Right renal cortex interstitium (tissue), 3 donors: ENCODE results near the gene CLDN14. TPM values are rescaled to one million over a fixed set of nuclear protein-coding genes. Genes with fewer than 3 reads are reported as not detected.
"Not testable (repeated sequence)": the region's sequence is repeated elsewhere in the genome, so short reads cannot be mapped to it uniquely, and the experiment has no call there.

Experiments used
- DNase-seq, 3 donors: peaks; one replicate each; pipeline ENCODE4 v3.0.0-alpha.2; 2013; ENCODE audit warnings: low read depth in 3 of 3, low spot score in 2 of 3
- polyA plus RNA-seq, 3 donors: library from polyadenylated mRNA; unstranded; fragments of 120-200 nt; gene quantifications; one replicate each; pipeline ENCODE4 v1.2.1, GENCODE V29; 2013; ENCODE audit not compliant: insufficient read length in 3 of 3

CLDN14 gene
- polyA plus RNA-seq, 3 donors = 0.98 to 4.2 (median 2.5) TPM

- not testable (repeated sequence) for DNase-seq
Observed at GRCh38 chr21:36476541-36476940, 3.4 kb downstream of the CLDN14 start.

DNA sequence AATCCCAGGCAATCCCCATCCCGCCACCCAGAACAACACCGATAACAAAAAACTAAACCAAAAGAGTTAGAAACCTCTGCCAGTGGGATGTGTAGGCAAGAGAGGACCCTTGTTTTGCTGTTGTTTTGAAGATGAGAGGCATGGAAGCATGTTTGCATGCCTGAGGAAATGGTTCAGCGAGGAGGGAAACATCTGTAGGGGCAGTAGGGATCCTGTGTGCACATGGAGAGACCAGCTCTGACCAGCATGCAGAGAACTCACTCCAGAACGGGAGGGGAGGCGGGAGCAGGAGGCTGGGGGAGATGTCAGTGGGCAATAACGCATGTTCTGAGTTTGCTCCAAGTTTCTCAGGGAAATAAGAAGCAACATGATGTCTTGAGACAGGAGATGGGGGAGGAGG is 5.3 kb downstream of the CLDN14 start:
- DNase-seq = no peak

GRCh38 chr21:36473203-36473602 is 6.7 kb downstream of the CLDN14 start:
- no peak for DNase-seq

GRCh38 chr21:36472377-36472776 is 7.5 kb downstream of the CLDN14 start:
- no peak for DNase-seq

- DNase-seq = no peak
Observed at GRCh38 chr21:36471254-36471723, 8.6 kb downstream of the CLDN14 start.

DNA sequence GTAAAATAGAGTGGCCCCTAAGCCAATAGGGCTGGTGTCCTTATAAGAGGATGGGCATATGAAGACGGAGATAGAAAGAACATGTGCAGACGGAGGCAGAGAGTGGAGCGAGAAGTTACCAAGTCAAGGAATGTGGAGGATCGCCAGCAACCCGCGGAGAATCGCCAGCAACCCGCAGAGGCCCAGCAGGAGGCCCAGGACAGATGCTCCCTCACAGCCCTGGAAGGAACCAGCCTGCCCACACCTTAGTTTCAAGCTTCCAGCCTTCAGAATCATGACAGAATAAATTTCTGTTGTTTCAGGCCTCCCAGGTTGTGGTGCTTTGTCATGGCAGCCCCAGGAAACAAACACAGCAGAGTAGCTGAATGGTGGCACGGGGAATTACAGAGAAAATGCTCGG is 9.6 kb downstream of the CLDN14 start:
- no peak for DNase-seq

GRCh38 chr21:36466061-36466511 is 13.8 kb downstream of the CLDN14 start:
- DNase-seq = no peak

DNA sequence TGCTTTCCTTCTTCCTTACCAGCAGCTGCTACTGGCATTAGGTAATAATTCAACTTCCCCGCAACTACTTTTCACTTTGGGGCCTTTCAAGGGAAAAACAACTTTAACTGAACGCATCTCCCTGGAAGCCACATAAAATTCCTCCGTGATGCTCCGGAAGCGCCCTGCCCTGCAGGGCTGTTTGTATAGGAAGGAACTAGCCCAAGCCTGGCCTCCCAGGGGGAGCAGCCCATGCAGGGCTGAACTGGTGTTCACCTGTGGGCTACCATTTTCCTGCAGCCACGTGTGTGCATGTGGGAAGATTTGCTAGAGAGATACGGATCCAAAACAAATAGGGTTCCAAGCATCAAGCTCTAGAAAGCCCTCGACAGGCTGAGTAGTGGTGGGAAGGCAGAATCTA is 14.4 kb downstream of the CLDN14 start:
- no peak for DNase-seq

GRCh38 chr21:36464590-36464989 is 15.3 kb downstream of the CLDN14 start:
- no peak for DNase-seq

- no peak for DNase-seq
Observed at GRCh38 chr21:36463991-36464390, 15.9 kb downstream of the CLDN14 start.

DNA sequence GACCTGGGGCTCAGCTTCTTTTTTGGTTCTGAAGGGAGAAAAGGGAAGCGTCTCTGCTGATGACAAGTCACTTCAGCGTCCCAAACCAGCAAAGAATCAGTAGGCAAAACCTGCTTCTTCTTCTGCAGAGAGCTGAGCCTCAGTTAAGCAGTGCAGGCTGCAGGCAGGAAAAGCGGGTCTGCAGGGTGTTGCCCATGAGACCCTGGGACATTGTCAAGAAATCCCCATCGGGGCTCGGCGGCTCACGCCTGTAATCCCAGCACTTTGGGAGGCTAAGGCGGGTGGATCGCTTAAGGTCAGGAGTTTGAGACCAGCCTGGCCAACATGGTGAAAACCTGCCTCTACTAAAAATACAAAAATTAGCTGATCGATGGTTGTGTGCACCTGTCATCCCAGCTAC is 16.7 kb downstream of the CLDN14 start:
- DNase-seq = no peak

- no peak for DNase-seq
Observed at GRCh38 chr21:36461918-36462486, 17.9 kb downstream of the CLDN14 start.

- no peak for DNase-seq
Observed at GRCh38 chr21:36461277-36461917, 18.5 kb downstream of the CLDN14 start.

DNA sequence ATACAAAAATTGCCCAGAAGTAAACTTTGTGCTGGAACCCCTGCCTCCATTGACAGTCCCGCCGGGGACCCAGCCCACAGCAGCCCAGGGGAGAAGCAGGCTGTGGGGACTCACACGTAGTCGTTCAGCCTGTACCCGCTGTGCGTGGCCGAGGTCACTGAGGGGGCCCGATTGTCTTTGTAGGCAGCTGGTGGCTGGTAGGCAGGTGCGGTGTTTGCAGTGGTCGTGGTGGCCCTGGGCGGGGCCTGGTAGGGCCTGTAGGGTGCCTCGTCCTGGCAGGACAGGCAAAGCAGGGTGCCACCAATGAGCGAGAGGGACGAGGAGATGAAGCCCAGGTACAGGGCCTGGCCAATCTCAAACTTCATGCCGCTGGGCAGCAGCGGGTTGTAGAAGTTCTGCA is 19.1 kb downstream of the CLDN14 start:
- no peak for DNase-seq

DNA sequence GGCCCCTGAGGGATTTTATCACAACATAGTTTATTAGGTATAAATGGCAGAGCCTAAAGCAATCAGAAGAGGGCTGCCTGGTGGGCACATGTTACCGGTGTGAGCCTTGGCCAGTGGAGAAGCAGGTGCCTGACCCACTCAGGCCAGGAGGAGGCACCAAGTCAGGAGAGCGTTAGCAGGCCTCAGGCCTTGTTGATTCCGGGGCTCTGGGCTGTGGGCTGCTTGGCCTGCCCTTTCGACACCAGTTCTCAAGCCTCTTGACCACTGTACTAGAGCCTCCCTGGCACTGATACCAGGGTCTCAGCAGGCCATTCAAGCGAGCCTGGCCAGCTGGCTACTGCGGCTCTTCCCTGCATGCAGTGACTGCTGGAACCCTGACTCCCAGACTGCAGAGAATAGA is 20.8 kb downstream of the CLDN14 start:
- DNase-seq = no peak

DNA sequence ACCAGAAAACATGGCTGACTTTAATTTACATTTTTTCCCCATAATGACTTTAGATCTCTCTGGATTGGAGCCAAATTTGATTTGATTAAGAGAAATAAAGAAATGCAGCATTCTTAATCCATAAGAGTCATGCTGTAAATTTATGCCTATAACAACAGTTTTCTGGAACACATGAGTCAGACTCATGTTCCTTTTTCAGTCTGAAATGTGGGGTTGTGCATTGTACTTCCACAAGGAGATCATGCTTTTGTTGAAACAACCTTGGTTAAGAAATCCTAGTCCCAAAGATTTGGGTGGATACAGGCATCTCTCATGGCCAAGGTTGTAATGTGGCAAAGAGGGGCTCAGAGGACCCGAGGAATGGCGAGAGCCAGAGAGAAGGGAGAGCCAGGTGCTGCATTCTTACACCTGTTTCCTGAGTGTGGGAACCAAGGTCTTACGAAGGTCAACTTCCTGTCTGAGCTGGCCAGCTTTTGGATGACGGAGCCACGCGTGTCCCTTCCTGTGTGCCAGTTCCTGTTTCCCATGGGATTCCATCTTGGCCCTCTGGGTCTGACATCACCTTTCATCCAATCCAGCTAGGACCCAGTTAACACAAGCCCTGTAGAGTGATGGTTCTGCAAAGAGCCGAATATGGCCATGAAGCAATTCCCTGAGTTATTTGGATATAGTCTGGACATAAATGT is 23.1 kb downstream of the CLDN14 start:
- no peak for DNase-seq

GRCh38 chr21:36454706-36455105 is 25.2 kb downstream of the CLDN14 start:
- no peak for DNase-seq

GRCh38 chr21:36454093-36454531 is 25.8 kb downstream of the CLDN14 start:
- DNase-seq = peak in 2 of 3 donors; percentile 40 to 51

- no peak for DNase-seq
Observed at GRCh38 chr21:36452281-36452825, 27.6 kb downstream of the CLDN14 start.

DNA sequence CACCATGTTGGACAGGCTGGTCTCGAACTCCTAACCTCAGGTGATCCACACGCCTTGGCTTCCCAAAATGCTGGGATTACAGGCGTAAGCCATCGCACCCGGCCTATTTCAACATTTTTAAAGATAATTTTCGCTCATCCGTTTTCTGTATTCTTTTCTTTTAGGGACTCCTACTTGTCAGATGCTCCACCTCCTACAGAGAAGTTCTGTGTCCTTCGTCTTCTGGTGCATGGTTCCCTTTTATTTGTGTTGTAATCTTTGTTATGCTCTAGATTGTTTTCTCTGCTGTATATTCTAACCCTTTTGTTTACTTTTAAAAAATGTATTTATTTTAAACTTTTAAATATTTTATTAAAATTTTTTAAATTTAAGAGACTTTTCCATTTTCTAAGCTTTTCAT is 28.4 kb downstream of the CLDN14 start:
- DNase-seq = no peak

GRCh38 chr21:36450511-36450910 is 29.4 kb downstream of the CLDN14 start:
- DNase-seq = no peak

GRCh38 chr21:36446301-36446700 is 33.6 kb downstream of the CLDN14 start:
- DNase-seq = no peak
